Measurements from ENCODE around the gene SPI1. TPM values are rescaled to one million over a fixed set of nuclear protein-coding genes. Genes with fewer than 3 reads are reported as not detected.

SPI1 gene
- total RNA-seq, 3 donors from 2014 or later: 12.5 to 34.9 (median 15.2) TPM

DNA sequence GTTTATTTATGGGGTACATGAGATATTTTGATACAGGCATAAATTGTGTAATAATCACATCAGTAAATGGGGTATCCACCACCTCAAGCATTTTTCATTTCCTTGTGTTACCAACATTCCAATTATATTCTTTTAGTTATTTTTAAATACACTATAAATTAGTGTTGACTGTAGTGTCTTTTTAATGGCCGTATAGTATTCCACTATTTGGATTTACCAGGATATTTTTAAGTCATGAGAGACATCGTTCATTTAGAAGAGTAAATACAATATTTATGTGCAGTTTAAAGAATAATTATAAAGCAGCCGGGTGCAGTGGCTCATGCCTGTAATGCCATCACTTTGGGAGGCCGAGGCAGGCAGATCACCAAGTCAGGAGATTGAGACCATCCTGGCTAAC is 6.2 kb upstream of the SPI1 start:
- no peaks in the 10 kb centered on the region for H3K27me3 ChIP-seq
- no peaks in the 10 kb centered on the region for H3K9me3 ChIP-seq
- H3K27ac ChIP-seq: no peak overlapping the region
- no peaks in the 10 kb centered on the region for H3K36me3 ChIP-seq
- no peak for DNase-seq (ENCODE audit: low spot score in 2 of 2)
- intact Hi-C loops (cut with DNase I; ENCODE audit: low total_unique reads): no loop called here
- H3K4me1 ChIP-seq: no peaks in the 10 kb centered on the region
- H3K4me3 ChIP-seq: no peak overlapping the region
- TF ChIP-seq POLR2AphosphoS5 (IDR thresholded peaks at IDR 0.05) (no peak), POLR2A (IDR thresholded peaks at IDR 0.05) (no peak)
- TF ChIP-seq, protein P1, sequence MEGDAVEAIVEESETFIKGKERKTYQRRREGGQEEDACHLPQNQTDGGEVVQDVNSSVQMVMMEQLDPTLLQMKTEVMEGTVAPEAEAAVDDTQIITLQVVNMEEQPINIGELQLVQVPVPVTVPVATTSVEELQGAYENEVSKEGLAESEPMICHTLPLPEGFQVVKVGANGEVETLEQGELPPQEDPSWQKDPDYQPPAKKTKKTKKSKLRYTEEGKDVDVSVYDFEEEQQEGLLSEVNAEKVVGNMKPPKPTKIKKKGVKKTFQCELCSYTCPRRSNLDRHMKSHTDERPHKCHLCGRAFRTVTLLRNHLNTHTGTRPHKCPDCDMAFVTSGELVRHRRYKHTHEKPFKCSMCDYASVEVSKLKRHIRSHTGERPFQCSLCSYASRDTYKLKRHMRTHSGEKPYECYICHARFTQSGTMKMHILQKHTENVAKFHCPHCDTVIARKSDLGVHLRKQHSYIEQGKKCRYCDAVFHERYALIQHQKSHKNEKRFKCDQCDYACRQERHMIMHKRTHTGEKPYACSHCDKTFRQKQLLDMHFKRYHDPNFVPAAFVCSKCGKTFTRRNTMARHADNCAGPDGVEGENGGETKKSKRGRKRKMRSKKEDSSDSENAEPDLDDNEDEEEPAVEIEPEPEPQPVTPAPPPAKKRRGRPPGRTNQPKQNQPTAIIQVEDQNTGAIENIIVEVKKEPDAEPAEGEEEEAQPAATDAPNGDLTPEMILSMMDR (IDR thresholded peaks at IDR 0.05): no peak

DNA sequence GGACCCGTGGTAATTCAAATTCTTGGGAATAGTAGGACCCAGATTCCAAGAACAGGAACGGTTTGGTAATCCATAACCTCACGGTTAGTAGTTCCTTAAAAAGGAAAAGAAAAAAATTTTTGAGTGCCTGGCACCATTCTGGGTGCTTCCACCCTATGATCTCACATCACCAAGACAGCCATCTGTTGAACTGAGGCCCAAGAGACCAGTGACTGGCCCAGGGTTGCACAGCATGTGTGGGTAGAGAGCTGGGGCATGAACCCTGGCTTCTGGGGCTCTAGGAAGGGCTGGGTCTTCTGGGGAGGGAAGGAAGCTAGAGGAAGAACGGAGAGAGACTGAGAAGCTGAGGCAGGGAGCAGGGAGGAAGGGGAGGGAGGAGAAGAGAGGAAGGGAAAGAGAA is 4.7 kb upstream of the SPI1 start:
- H3K4me1 ChIP-seq: no peaks in the 10 kb centered on the region
- H3K27ac ChIP-seq: no peak overlapping the region
- no peaks in the 10 kb centered on the region for H3K9me3 ChIP-seq
- DNase-seq (ENCODE audit: low spot score in 2 of 2): no peak
- TF ChIP-seq POLR2A (IDR thresholded peaks at IDR 0.05) (no peak), POLR2AphosphoS5 (IDR thresholded peaks at IDR 0.05) (no peak)
- TF ChIP-seq, protein P1 (IDR thresholded peaks at IDR 0.05): no peak
- no peak overlapping the region for H3K4me3 ChIP-seq
- no peaks in the 10 kb centered on the region for H3K27me3 ChIP-seq
- intact Hi-C loops (cut with DNase I; ENCODE audit: low total_unique reads): no loop called here
- H3K36me3 ChIP-seq: no peaks in the 10 kb centered on the region

DNA sequence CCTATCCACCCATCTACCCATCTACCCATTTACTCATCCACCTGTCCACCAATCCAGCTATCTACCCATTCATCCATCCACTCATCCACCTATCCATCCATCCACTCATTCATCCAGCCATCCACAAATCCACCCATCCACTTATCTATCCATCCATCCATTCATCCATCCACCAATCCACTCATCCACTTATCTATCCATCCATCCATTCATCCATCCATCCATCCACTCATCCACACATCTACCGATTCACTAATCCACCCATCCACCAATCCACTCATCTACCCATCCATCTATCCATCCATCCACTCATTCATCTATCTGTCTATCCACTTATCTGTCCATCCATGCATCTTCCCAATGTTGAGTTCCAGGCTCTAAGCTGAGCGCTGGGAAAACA is 1.7 kb upstream of the SPI1 start:
- no peak for DNase-seq (ENCODE audit: low spot score in 2 of 2)
- H3K4me1 ChIP-seq: no peaks in the 10 kb centered on the region
- no peaks in the 10 kb centered on the region for H3K27me3 ChIP-seq
- TF ChIP-seq, protein P1 (IDR thresholded peaks at IDR 0.05): no peak
- no peak for TF ChIP-seq POLR2AphosphoS5 (IDR thresholded peaks at IDR 0.05)
- no peak for TF ChIP-seq POLR2A (IDR thresholded peaks at IDR 0.05)
- H3K4me3 ChIP-seq: no peak overlapping the region
- no peaks in the 10 kb centered on the region for H3K9me3 ChIP-seq
- H3K36me3 ChIP-seq: no peaks in the 10 kb centered on the region
- H3K27ac ChIP-seq: no peak overlapping the region
- intact Hi-C loops (cut with DNase I; ENCODE audit: low total_unique reads): no loop called here

DNA sequence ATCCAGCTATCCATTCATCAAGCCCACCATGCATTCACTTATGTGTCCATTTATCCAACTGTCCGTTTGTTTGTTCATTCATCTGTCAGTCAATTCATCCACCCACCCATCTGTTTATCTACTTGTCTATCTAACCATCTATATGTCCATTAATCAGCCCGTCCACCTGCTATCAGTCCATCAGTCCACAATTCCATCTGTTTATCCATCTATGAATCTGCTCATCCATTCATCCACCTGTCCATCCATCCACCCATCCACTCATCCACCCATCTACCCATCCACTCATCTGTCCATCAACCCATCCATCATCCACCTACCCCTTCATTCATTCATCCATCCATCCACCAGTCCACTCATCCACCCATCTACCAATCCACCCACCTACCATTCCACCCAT is 970 bp upstream of the SPI1 start:
- Histone ChIP-seq H3K27ac (no peak overlapping the region), H3K4me3 (no peak overlapping the region), H3K9me3 (no peaks in the 10 kb centered on the region), H3K27me3 (no peaks in the 10 kb centered on the region), H3K36me3 (no peaks in the 10 kb centered on the region), H3K4me1 (no peaks in the 10 kb centered on the region)
- TF ChIP-seq POLR2AphosphoS5 (IDR thresholded peaks at IDR 0.05) (no peak), POLR2A (IDR thresholded peaks at IDR 0.05) (no peak)
- TF ChIP-seq, protein P1 (IDR thresholded peaks at IDR 0.05): no peak
- intact Hi-C loops (cut with DNase I; ENCODE audit: low total_unique reads): no loop called here
- no peak for DNase-seq (ENCODE audit: low spot score in 2 of 2)

DNA sequence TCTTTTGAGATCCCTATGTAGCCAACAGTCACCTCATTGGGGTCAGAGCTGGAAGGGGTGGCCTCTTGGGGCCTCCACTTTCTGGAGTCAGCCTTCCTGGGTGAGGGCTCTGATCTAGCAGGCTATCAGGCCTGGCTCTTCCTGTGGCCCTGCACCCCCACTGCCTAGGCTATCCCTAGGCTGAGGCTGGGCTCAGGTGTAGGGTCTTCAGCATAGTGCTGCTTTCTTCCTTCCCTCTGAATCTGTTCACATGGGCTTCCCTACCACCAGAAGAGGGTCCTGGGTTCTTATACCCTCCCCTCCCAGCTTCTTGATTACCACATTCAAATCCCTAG is 456 bp upstream of the SPI1 start:
- Histone ChIP-seq H3K27me3 (no peaks in the 10 kb centered on the region), H3K4me3 (no peak overlapping the region), H3K27ac (no peak overlapping the region), H3K4me1 (no peaks in the 10 kb centered on the region), H3K9me3 (no peaks in the 10 kb centered on the region), H3K36me3 (no peaks in the 10 kb centered on the region)
- no peak for DNase-seq (ENCODE audit: low spot score in 2 of 2)
- intact Hi-C loops (cut with DNase I; ENCODE audit: low total_unique reads): no loop called here
- TF ChIP-seq POLR2A (IDR thresholded peaks at IDR 0.05): no peak
- TF ChIP-seq, protein P1 (IDR thresholded peaks at IDR 0.05): no peak
- no peak for TF ChIP-seq POLR2AphosphoS5 (IDR thresholded peaks at IDR 0.05)

All from breast epithelium (tissue), 4 donors.